HEK293T (cell line): ENCODE data around the gene GRIK4.

Experiments
- CTCF ChIA-PET: fragments of 350-600 bp; formaldehyde crosslinking; extraction: SDS; loops from one replicate; lab custom pipeline; 2021; ENCODE audit warnings: antibody characterized with exemption, inconsistent platforms; lab: Yijun Ruan, JAX
- POLR2A ChIA-PET: fragments of 350-600 bp; formaldehyde crosslinking; extraction: SDS; loops from one replicate; lab custom pipeline; 2020; ENCODE audit warnings: antibody characterized with exemption, inconsistent platforms; lab: Yijun Ruan, JAX
- DNase-seq: peaks from one replicate; pipeline ENCODE4 v3.0.0; 2012; ENCODE audit warnings: mixed read lengths; ENCODE audit errors: extremely low spot score
- ARNT ChIP-seq: fragments of 450-650 bp; IDR thresholded peaks from 2 replicates; pipeline ENCODE4 v1.6.1; 2017; ENCODE audit warnings: mild to moderate bottlenecking
- BHLHE40 ChIP-seq: fragments of 450-650 bp; IDR thresholded peaks from 2 replicates; pipeline ENCODE4 v1.6.1; 2016; ENCODE audit warnings: mild to moderate bottlenecking, moderate library complexity, borderline replicate concordance
- CTBP1 ChIP-seq: fragments of 450-650 bp; IDR thresholded peaks from 2 replicates; pipeline ENCODE4 v1.6.1; 2016; ENCODE audit warnings: borderline replicate concordance
- ELF4 ChIP-seq: fragments of 450-650 bp; IDR thresholded peaks from 2 replicates; pipeline ENCODE4 v1.6.1; 2017; ENCODE audit warnings: antibody characterized with exemption
- FOXA1 ChIP-seq: fragments of 450-650 bp; IDR thresholded peaks from 2 replicates; pipeline ENCODE4 v1.6.1; 2016; ENCODE audit warnings: mild to moderate bottlenecking
- FOXK2 ChIP-seq: fragments of 450-650 bp; IDR thresholded peaks from 2 replicates; pipeline ENCODE4 v1.6.1; 2016; ENCODE audit warnings: mild to moderate bottlenecking
- FOXM1 ChIP-seq: fragments of 450-650 bp; IDR thresholded peaks from 2 replicates; pipeline ENCODE4 v1.6.1; 2017; ENCODE audit warnings: mild to moderate bottlenecking, borderline replicate concordance
- HDGF ChIP-seq: fragments of 450-650 bp; IDR thresholded peaks from 2 replicates; pipeline ENCODE4 v1.6.1; 2017; ENCODE audit warnings: antibody characterized with exemption, borderline replicate concordance
- L3MBTL2 ChIP-seq: fragments of 450-650 bp; conservative IDR thresholded peaks from 2 replicates; pipeline ENCODE4 v1.6.1; 2016; ENCODE audit warnings: mild to moderate bottlenecking
- LEF1 ChIP-seq: fragments of 450-650 bp; IDR thresholded peaks from 2 replicates; pipeline ENCODE4 v1.6.1; 2017; ENCODE audit warnings: mild to moderate bottlenecking, borderline replicate concordance
- NFRKB ChIP-seq: fragments of 450-650 bp; IDR thresholded peaks from 2 replicates; pipeline ENCODE4 v1.6.1; 2016; ENCODE audit warnings: mild to moderate bottlenecking, moderate library complexity
- SP1 ChIP-seq: fragments of 450-650 bp; IDR thresholded peaks from 2 replicates; pipeline ENCODE4 v1.6.1; 2017
- SUZ12 ChIP-seq: fragments of 450-650 bp; IDR thresholded peaks from 2 replicates; pipeline ENCODE4 v1.6.1; 2016; ENCODE audit warnings: mild to moderate bottlenecking
- TARDBP ChIP-seq: fragments of 450-650 bp; IDR thresholded peaks from 2 replicates; pipeline ENCODE4 v1.6.1; 2016
- ZNF384 ChIP-seq: fragments of 450-650 bp; IDR thresholded peaks from 2 replicates; pipeline ENCODE4 v1.6.1; 2016
- TF ChIP-seq, protein P1 (sequence below): fragments of 450-650 bp; IDR thresholded peaks from 2 replicates; pipeline ENCODE4 v1.6.1; 2016

The GRIK4 gene

DNA sequence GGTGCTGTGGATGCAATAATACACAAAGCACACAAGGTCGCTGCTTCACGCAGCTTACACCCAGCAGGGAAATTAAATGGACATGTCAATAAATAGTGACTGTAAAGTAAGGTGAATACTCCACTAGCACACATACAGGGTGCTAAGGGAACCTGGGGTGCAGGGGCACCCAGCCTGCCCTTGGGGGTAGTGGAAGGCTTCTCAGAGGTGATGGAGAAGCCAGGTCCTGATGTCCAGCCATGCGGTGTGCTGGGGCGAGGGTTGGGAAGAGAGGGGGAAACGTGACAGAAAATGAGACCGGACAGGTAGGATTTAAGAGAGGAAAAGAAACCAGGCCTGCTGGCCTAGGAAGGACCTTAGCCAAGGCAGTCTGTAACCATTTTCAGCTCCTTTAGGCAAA lies 200.5 kb downstream of the GRIK4 start:
- ChIA-PET CTCF (interaction anchor here (1.1 kb wide), 1 partner anchor 27 kb away, joined by 3 read pairs; no protein-coding TSS in a partner anchor), POLR2A (no interaction called here)
- no peak for TF ChIP-seq BHLHE40
- TF ChIP-seq, protein P1, sequence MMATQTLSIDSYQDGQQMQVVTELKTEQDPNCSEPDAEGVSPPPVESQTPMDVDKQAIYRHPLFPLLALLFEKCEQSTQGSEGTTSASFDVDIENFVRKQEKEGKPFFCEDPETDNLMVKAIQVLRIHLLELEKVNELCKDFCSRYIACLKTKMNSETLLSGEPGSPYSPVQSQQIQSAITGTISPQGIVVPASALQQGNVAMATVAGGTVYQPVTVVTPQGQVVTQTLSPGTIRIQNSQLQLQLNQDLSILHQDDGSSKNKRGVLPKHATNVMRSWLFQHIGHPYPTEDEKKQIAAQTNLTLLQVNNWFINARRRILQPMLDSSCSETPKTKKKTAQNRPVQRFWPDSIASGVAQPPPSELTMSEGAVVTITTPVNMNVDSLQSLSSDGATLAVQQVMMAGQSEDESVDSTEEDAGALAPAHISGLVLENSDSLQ: no peak
- TF ChIP-seq NFRKB: no peak
- no peak for TF ChIP-seq ARNT
- TF ChIP-seq SP1: no peak
- no peak for TF ChIP-seq FOXA1
- TF ChIP-seq TARDBP: no peak
- no peak for TF ChIP-seq LEF1
- no peak for TF ChIP-seq SUZ12
- TF ChIP-seq ELF4: no peak
- no peak for TF ChIP-seq FOXK2
- no peak for TF ChIP-seq CTBP1
- TF ChIP-seq HDGF: no peak
- no peak for TF ChIP-seq L3MBTL2
- TF ChIP-seq FOXM1: no peak
- no peak for TF ChIP-seq ZNF384
- DNase-seq: no peak

DNA sequence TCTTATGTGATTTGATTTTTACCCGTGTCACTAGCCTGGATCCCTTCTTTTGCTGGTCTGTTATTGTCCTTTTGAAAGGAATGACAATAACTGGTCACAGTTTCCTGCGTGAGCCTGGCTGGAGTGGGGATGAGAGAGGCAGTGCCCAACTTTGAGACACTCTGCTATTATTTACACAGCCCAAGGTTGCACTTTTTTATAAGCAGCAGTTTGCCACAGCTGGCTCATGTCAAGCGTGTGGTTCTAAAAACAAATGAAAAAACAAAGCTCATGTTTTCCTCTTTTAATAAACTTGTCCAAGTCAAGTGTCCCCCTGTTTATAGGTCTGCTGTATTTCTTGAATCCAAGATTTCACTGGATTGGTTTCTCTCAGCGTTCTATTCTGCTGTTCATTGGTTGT lies 201.3 kb downstream of the GRIK4 start:
- POLR2A ChIA-PET: no interaction called here

DNA sequence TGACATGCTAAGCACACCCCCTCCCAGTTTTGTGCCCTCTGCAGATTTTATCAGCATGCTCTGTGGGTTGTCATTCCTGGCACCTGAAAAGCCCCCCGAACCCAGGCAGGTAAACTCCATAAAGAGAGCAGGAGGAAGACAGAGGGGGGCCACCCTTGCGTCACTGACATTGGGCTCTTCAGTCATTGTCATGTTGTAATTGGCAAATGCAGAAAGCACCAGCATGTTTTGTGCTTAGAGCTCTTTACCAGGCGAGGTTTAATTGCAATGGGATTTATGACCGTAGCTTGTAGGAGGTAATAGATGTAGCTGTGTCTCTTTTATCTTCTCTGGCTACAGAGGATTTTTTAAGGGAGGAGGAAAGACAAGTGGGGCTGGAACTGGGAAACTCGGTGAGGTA lies 201.7 kb downstream of the GRIK4 start:
- CTCF ChIA-PET: no interaction called here
- POLR2A ChIA-PET: no interaction called here
- DNase-seq: no peak
- TF ChIP-seq ELF4 (no peak), FOXA1 (no peak), SUZ12 (no peak), HDGF (no peak), TARDBP (no peak), LEF1 (no peak), CTBP1 (no peak)

More for the DNA sequence above, 201.3 kb downstream of the GRIK4 start:
- CTCF ChIA-PET: no interaction called here
- no peak for TF ChIP-seq L3MBTL2
- no peak for TF ChIP-seq HDGF
- TF ChIP-seq SUZ12: no peak
- no peak for TF ChIP-seq FOXA1
- no peak for TF ChIP-seq ARNT
- no peak for TF ChIP-seq ZNF384
- no peak for TF ChIP-seq TARDBP
- no peak for TF ChIP-seq NFRKB
- TF ChIP-seq, protein P1: no peak
- no peak for TF ChIP-seq FOXM1
- no peak for TF ChIP-seq BHLHE40
- no peak for TF ChIP-seq SP1
- TF ChIP-seq CTBP1: no peak
- no peak for DNase-seq

DNA sequence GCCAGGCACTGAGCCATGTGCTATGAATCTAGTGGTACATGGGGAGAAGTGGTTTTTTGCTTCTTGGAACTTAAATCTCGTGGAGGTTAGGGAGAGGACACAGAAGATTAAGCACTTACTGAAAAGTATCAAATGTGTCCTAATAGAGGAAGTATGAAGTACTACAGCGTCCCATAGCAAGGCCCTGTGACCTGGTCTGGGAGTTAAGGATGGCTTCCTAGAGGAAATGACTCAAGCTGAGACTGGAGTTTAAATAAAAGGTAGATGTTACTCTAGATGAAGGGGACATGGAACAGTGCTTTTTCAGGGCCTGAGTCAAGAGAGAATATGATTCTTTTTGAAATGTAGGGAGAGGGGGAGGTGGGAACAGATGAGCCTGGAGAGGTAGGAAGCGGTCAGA lies 202.9 kb downstream of the GRIK4 start:
- DNase-seq: no peak
- TF ChIP-seq TARDBP: no peak
- ChIA-PET POLR2A (no interaction called here), CTCF (interaction anchor here (1.5 kb wide), 1 partner anchor 17 kb away, joined by 8 read pairs; no protein-coding TSS in a partner anchor)

DNA sequence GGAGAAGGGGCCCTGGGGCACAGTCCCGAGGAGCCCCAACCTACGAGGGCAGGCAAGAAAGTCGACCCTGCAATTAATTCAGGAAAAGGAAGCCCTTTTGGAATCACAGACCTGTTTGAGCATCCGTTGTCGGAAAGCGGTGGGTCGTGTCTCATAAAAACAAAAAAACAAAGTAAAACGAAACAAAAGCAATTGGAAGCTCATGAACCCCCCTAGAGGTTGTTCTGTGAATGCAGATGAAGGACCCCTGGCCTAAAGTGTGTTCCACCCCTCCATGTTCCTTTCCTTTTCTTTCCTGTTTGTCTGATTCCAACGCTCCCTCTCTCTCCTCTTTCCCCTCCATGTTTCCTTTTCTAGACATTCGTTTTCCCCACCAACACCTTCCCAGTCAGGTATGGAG lies 203.7 kb downstream of the GRIK4 start:
- TF ChIP-seq TARDBP: no peak
- no peak for TF ChIP-seq SUZ12
- TF ChIP-seq FOXM1: no peak
- no peak for TF ChIP-seq BHLHE40
- no peak for TF ChIP-seq FOXA1
- no peak for TF ChIP-seq ARNT
- no peak for TF ChIP-seq LEF1
- TF ChIP-seq, protein P1: no peak
- TF ChIP-seq CTBP1: no peak
- TF ChIP-seq NFRKB: no peak
- no peak for TF ChIP-seq ELF4
- ChIA-PET CTCF (interaction anchor here (0.6 to 1.5 kb wide), 5 partner anchors 9 to 83 kb away, joined by 3 to 8 read pairs (median 3); no protein-coding TSS in a partner anchor), POLR2A (no interaction called here)
- DNase-seq: peak; percentile 51

DNA sequence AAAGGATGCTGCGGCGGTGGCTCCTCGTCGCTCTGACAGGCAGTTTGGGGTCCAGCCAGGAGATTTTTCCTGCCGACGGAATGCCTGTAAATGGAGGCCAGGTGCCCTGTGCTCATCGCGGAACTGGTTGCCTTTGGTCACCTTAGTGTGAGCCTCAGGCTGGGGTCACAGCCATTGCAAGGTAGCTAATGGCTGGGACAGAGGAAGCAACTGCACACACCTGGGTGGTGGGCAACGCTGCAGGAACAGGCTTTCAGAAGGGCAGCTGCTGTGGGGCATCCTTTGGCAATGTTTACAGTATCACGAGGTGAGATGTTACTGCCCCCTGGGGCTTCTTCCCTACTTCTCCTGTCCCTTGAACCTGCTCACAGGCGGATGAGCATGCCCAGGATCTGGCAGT lies 205.5 kb downstream of the GRIK4 start:
- POLR2A ChIA-PET: no interaction called here
- CTCF ChIA-PET: no interaction called here
- DNase-seq: no peak
- no peak for TF ChIP-seq NFRKB
- TF ChIP-seq SUZ12: no peak
- no peak for TF ChIP-seq ELF4
- TF ChIP-seq ARNT: no peak
- no peak for TF ChIP-seq FOXA1

DNA sequence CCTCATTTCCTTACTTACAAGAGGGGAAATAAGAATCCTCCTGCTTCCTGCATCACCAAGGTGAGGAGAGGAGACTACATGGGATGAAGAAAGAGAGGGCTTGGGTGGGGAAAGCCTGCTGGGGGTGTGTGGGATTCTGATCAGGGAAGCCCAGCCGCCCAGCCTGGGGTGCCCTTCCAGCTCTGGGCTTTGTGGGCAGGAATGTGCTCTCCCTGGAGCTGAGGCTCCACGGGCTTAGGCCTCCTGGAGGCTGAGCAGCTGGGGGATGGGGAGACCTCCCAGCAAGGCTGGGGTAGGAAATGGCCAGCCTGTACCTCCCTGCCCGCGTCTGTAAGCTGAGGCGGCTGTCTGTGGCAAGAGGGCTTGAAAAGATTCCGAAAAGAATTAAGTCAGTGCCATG lies 206.1 kb downstream of the GRIK4 start:
- POLR2A ChIA-PET: no interaction called here
- TF ChIP-seq SUZ12 (no peak), HDGF (no peak), FOXM1 (no peak), CTBP1 (no peak), SP1 (no peak), ZNF384 (no peak), L3MBTL2 (no peak), ARNT (no peak), BHLHE40 (no peak), FOXK2 (no peak), TARDBP (no peak), NFRKB (no peak), FOXA1 (no peak), LEF1 (no peak), ELF4 (no peak)
- TF ChIP-seq, protein P1: no peak
- no peak for DNase-seq
- CTCF ChIA-PET: no interaction called here
